Breast epithelium (tissue), 4 donors: ENCODE measurements around the gene APOL3. TPM values are rescaled to one million over a fixed set of nuclear protein-coding genes. Genes with fewer than 3 reads are reported as not detected.
"Not testable (repeated sequence)": the region's sequence is repeated elsewhere in the genome, so short reads cannot be mapped to it uniquely, and the experiment has no call there.

Experiments used
- DNase-seq, 2 donors: peaks; one replicate each; pipeline ENCODE4 v3.0.0-alpha.2; 2019; ENCODE audit warnings: low spot score in 2 of 2
- H3K27ac ChIP-seq, 2 donors: fragments of 200-600 bp; sonication (generic) in 1 of 2; one replicate each; pipeline ENCODE4 v1.5.1; 2016 to 2019; ENCODE audit warnings: mild to moderate bottlenecking in 1 of 2
- H3K27me3 ChIP-seq, 2 donors: fragments of 200-600 bp; sonication (generic) in 1 of 2; one replicate each; pipeline versions ENCODE4 v1.5.1 to v1.6.0; 2017 to 2019; ENCODE audit warnings: control low read depth in 1 of 2, mild to moderate bottlenecking in 1 of 2
- H3K36me3 ChIP-seq: fragments of 200-600 bp; one replicate; pipeline ENCODE4 v1.5.1; 2019
- H3K4me1 ChIP-seq, 2 donors: fragments of 200-600 bp; sonication (generic); one replicate each; pipeline ENCODE4 v1.5.1; 2016 to 2019; ENCODE audit warnings: control low read depth in 1 of 2
- H3K4me3 ChIP-seq, 3 donors: fragments of 200-600 bp; sonication (generic); 1 replicate in 2 of 3; 2 replicates in 1 of 3; pipeline ENCODE4 v1.5.1; 2016 to 2019; ENCODE audit warnings: mild to moderate bottlenecking in 3 of 3, moderate library complexity in 2 of 3
- H3K9me3 ChIP-seq, 2 donors: fragments of 200-600 bp; sonication (generic) in 1 of 2; one replicate each; pipeline ENCODE4 v1.5.1; 2016 to 2019; ENCODE audit warnings: control low read depth in 1 of 2
- POLR2A ChIP-seq: fragments of 450-650 bp; IDR thresholded peaks from one replicate; pipeline ENCODE4 v1.6.1; 2016; ENCODE audit warnings: antibody characterized with exemption, mild to moderate bottlenecking, moderate library complexity
- POLR2AphosphoS5 ChIP-seq, 3 donors: sonication (generic); formaldehyde crosslinking; IDR thresholded peaks; one replicate each; pipeline ENCODE4 v1.6.1; 2017; ENCODE audit warnings: antibody characterized with exemption in 3 of 3
- intact Hi-C: fragments of 100-400 bp; cut with DNase I; formaldehyde crosslinking; loops from one replicate; pipeline ENCODE4 v1.15.1; 2023; ENCODE audit warnings: low total_unique reads
- total RNA-seq, 3 donors: library from RNA; depleted of rRNA; stranded (reverse); fragments of >200 nt; gene quantifications; one replicate each; pipeline ENCODE4 v1.1.0, GENCODE V29; 2016
- TF ChIP-seq, protein P1 (sequence below), 3 donors: fragments of 450-650 bp; IDR thresholded peaks; one replicate each; pipeline ENCODE4 v1.5.1; 2016 to 2017; ENCODE audit warnings: antibody characterized with exemption in 3 of 3, mild to moderate bottlenecking in 3 of 3, moderate library complexity in 3 of 3

Gene APOL3
- total RNA-seq, 3 donors from 2014 or later: 46.5 to 130 (median 101) TPM

GRCh38 chr22:36192542-36192941 is 32.0 kb upstream of the APOL3 start:
- TF ChIP-seq, protein P1, sequence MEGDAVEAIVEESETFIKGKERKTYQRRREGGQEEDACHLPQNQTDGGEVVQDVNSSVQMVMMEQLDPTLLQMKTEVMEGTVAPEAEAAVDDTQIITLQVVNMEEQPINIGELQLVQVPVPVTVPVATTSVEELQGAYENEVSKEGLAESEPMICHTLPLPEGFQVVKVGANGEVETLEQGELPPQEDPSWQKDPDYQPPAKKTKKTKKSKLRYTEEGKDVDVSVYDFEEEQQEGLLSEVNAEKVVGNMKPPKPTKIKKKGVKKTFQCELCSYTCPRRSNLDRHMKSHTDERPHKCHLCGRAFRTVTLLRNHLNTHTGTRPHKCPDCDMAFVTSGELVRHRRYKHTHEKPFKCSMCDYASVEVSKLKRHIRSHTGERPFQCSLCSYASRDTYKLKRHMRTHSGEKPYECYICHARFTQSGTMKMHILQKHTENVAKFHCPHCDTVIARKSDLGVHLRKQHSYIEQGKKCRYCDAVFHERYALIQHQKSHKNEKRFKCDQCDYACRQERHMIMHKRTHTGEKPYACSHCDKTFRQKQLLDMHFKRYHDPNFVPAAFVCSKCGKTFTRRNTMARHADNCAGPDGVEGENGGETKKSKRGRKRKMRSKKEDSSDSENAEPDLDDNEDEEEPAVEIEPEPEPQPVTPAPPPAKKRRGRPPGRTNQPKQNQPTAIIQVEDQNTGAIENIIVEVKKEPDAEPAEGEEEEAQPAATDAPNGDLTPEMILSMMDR (IDR thresholded peaks at IDR 0.05): no peak
- TF ChIP-seq POLR2A: no peak
- no peak for TF ChIP-seq POLR2AphosphoS5 (IDR thresholded peaks at IDR 0.05)
- H3K9me3 ChIP-seq: no peaks in the 10 kb centered on the region
- intact Hi-C loops: no loop called here
- H3K4me3 ChIP-seq: no peak overlapping the region
- H3K27me3 ChIP-seq: no peaks in the 10 kb centered on the region
- H3K36me3 ChIP-seq: no peaks in the 10 kb centered on the region
- no peaks in the 10 kb centered on the region for H3K4me1 ChIP-seq
- H3K27ac ChIP-seq: peak overlapping the region in 1 of 2 donors; percentile 19
- no peak for DNase-seq

DNA sequence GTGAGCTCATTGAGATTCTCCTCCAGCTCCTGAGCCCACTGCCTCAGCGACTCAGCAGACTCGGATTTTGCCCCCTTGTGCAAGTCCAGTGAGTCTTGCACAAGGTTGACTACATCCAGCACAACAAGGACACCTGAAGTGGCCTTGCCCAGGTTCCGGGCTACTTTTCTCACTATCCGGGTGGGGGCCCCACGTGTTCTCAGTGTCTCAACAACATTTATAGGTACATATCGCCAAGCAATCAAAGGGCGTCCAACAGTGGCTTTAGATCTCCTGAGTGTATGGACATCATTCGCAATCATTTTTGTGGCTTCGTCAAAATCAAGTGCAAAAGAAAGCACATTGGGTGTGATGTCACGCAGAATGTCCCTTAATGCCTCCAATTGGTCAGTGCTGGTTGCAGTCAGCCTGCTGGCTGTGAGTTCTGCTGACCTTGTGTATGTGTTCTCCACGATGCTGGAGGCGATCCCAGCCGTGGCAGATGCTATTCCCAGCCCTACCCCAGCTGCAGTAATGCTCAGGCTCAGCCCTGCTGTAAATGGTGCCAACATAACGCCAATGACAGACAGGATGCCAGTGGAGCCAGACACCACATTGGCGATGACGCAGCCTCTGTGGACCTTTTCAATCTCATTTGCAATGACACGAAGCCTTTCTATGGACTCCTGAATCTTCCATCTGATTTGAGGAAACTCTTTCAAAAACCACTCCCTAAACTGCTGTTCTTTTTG is 30.7 kb upstream of the APOL3 start:
- Histone ChIP-seq H3K9me3 (no peaks in the 10 kb centered on the region), H3K27me3 (no peaks in the 10 kb centered on the region), H3K4me1 (no peaks in the 10 kb centered on the region), H3K4me3 (no peak overlapping the region), H3K27ac (no peak overlapping the region), H3K36me3 (no peaks in the 10 kb centered on the region)
- TF ChIP-seq POLR2A (no peak), POLR2AphosphoS5 (IDR thresholded peaks at IDR 0.05) (peak in 1 of 3 donors; percentile 31)
- TF ChIP-seq, protein P1 (IDR thresholded peaks at IDR 0.05): no peak
- DNase-seq: peak in 1 of 2 donors; percentile 21
- intact Hi-C loops: no loop called here

- DNase-seq, H3K9me3 ChIP-seq, H3K36me3 ChIP-seq, H3K4me1 ChIP-seq, H3K27me3 ChIP-seq, H3K27ac ChIP-seq, intact Hi-C loops, H3K4me3 ChIP-seq: not testable (repeated sequence)
Observed at GRCh38 chr22:36187862-36188261, 27.3 kb upstream of the APOL3 start.

- Histone ChIP-seq H3K27ac (no peak overlapping the region), H3K9me3 (no peaks in the 10 kb centered on the region), H3K36me3 (no peaks in the 10 kb centered on the region), H3K4me3 (no peak overlapping the region), H3K27me3 (no peaks in the 10 kb centered on the region), H3K4me1 (no peaks in the 10 kb centered on the region)
- DNase-seq: no peak
- no peak for TF ChIP-seq POLR2AphosphoS5 (IDR thresholded peaks at IDR 0.05)
- TF ChIP-seq, protein P1 (IDR thresholded peaks at IDR 0.05): no peak
- no peak for TF ChIP-seq POLR2A
- intact Hi-C loops: no loop called here
Observed at GRCh38 chr22:36185828-36186624, 25.5 kb upstream of the APOL3 start.

- Histone ChIP-seq H3K4me3 (no peak overlapping the region), H3K27ac (no peak overlapping the region), H3K27me3 (no peaks in the 10 kb centered on the region), H3K9me3 (no peaks in the 10 kb centered on the region), H3K4me1 (no peaks in the 10 kb centered on the region), H3K36me3 (no peaks in the 10 kb centered on the region)
- intact Hi-C loops: no loop called here
- TF ChIP-seq, protein P1 (IDR thresholded peaks at IDR 0.05): no peak
- TF ChIP-seq POLR2A (no peak), POLR2AphosphoS5 (IDR thresholded peaks at IDR 0.05) (no peak)
- no peak for DNase-seq
Observed at GRCh38 chr22:36184433-36185025, 24.0 kb upstream of the APOL3 start.
